Kidney (tissue), 14 donors: ENCODE results near the gene MAP3K13. TPM values are rescaled to one million over a fixed set of nuclear protein-coding genes. Genes with fewer than 3 reads are reported as not detected.

Source experiments
- DNase-seq, 5 donors: peaks; one replicate each; pipeline ENCODE4 v3.0.0-alpha.2; 2013 to 2020
- FAIRE-seq: peaks from 2 replicates; lab custom pipeline; 2012; peaks lifted over from hg19 to GRCh38; lab: Jason Lieb, UNC
- H3K27ac ChIP-seq, 2 donors: one replicate each; pipeline ENCODE4 v1.7.0; 2013; ENCODE audit warnings: low read depth in 2 of 2, low read length in 2 of 2, inconsistent platforms in 1 of 2
- H3K27me3 ChIP-seq: one replicate; pipeline ENCODE4 v1.7.1; 2013; ENCODE audit warnings: low read length, inconsistent platforms; ENCODE audit not compliant: control insufficient read depth, insufficient read depth
- H3K36me3 ChIP-seq, 3 donors: one replicate each; pipeline versions ENCODE4 v1.7.0 to v1.7.1; 2013; ENCODE audit warnings: low read length in 3 of 3, control low read depth in 1 of 3, inconsistent platforms in 1 of 3; ENCODE audit not compliant: insufficient read depth in 3 of 3, control insufficient read depth in 2 of 3
- H3K4me1 ChIP-seq, 3 donors: one replicate each; pipeline versions ENCODE4 v1.7.0 to v1.7.1; 2013; ENCODE audit warnings: low read length in 3 of 3, inconsistent platforms in 1 of 3, low read depth in 1 of 3; ENCODE audit not compliant: control insufficient read depth in 2 of 3, insufficient read depth in 2 of 3
- H3K4me3 ChIP-seq, 3 donors: one replicate each; pipeline versions ENCODE4 v1.7.0 to v1.8.1; 2013; ENCODE audit warnings: low read length in 3 of 3, control low read depth in 1 of 3, inconsistent platforms in 1 of 3
- H3K9ac ChIP-seq, 3 donors: one replicate each; pipeline versions ENCODE4 v1.7.0 to v1.7.1; 2013; ENCODE audit warnings: low read length in 3 of 3, control low read depth in 1 of 3, inconsistent platforms in 1 of 3
- H3K9me3 ChIP-seq, 3 donors: one replicate each; pipeline versions ENCODE4 v1.7.0 to v1.7.1; 2013; ENCODE audit warnings: low read length in 3 of 3, control low read depth in 1 of 3, inconsistent platforms in 1 of 3; ENCODE audit not compliant: control insufficient read depth in 2 of 3, insufficient read depth in 1 of 3
- intact Hi-C: fragments of 100-400 bp; cut with DNase I; formaldehyde crosslinking; loops from one replicate; pipeline ENCODE4 v1.11.1; 2022
- polyA plus RNA-seq: library from polyadenylated mRNA; stranded (reverse); fragments of 350-450 nt; fragmentation: Illumina TruSeq; extraction: RNeasy Lipid Tissue Mini Kit (QIAGEN cat#74804); gene quantifications from one replicate; pipeline ENCODE4 v1.2.3, GENCODE V29; 2014; ENCODE audit warnings: low read depth, low replicate concordance; ENCODE audit not compliant: insufficient read depth
- total RNA-seq: library from RNA; stranded (reverse); fragmentation: NEBNext Ultra II Directional; extraction: Animal tissue kit (Norgen Biotek cat#: 25700); gene quantifications from one replicate; pipeline ENCODE4 v1.2.1, GENCODE V29; 2021
- TF ChIP-seq, protein P1 (sequence below): IDR thresholded peaks from 3 replicates; pipeline ENCODE4 v1.5.1; 2012; ENCODE audit warnings: mild to moderate bottlenecking, moderate library complexity, borderline replicate concordance; ENCODE audit not compliant: insufficient read depth; ENCODE audit errors: extremely low read depth
- donor health status: control.
- donor health status: control.
- donor health status: control.
- donor health status: control.
- donor health status: control.
- donor health status: DM: yes; HTN: yes; CAD: no.
- donor health status: Normal renal cell carcinoma (clear cell type).

MAP3K13 gene
- total and polyA plus RNA-seq, 2 donors from 2014 or later: 33.0 to 44.1 TPM

DNA sequence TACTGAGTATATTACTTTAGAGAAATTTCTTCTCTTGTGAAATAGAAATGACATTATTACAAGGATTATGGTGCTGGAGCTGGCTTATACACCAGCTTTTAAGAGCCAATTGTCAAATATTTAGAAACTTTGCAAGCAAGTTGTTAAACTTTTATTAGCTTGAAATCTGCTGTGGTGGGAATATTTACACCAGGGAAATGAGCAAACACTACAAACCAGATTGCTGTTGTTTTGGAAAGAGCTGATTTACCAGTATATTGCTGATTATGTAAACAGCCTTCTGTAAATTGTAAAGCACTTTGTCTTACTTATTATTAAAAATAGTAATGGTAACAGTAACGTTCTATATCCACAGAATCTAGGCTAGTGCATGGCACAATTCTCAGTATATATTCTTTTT is 61.5 kb downstream of the MAP3K13 start:
- FAIRE-seq (no peak), DNase-seq (no peak)
- Histone ChIP-seq H3K36me3 (peaks cover 0 to 6% (median 0%) of the 10 kb centered on the region in 3 donors), H3K4me3 (no peak overlapping the region), H3K9ac (no peak overlapping the region), H3K9me3 (no peaks in the 10 kb centered on the region), H3K27me3 (no peaks in the 10 kb centered on the region), H3K27ac (no peak overlapping the region), H3K4me1 (no peaks in the 10 kb centered on the region)
- TF ChIP-seq, protein P1, sequence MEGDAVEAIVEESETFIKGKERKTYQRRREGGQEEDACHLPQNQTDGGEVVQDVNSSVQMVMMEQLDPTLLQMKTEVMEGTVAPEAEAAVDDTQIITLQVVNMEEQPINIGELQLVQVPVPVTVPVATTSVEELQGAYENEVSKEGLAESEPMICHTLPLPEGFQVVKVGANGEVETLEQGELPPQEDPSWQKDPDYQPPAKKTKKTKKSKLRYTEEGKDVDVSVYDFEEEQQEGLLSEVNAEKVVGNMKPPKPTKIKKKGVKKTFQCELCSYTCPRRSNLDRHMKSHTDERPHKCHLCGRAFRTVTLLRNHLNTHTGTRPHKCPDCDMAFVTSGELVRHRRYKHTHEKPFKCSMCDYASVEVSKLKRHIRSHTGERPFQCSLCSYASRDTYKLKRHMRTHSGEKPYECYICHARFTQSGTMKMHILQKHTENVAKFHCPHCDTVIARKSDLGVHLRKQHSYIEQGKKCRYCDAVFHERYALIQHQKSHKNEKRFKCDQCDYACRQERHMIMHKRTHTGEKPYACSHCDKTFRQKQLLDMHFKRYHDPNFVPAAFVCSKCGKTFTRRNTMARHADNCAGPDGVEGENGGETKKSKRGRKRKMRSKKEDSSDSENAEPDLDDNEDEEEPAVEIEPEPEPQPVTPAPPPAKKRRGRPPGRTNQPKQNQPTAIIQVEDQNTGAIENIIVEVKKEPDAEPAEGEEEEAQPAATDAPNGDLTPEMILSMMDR: no peak
- intact Hi-C loops: no loop called here

DNA sequence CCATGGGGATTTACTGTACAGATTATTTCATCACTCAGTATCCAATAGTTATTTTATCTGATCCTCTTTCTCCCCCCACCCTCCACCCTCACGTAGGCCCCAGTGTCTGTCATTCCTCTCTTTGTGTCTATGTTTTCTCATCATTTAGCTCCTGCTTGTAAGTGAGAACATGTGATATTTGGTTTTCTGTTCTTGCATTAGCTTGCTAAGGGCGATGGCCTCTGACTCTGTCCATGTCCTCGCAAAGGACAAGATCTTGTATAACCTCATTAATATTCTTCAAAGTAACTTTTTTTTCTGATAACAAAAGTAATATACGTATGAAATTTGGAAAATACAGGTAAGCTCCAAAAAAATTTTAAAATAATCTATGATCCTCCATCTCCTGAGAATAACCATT is 67.4 kb downstream of the MAP3K13 start:
- H3K4me3 ChIP-seq: no peak overlapping the region
- FAIRE-seq (no peak), DNase-seq (no peak)
- H3K27ac ChIP-seq: no peak overlapping the region
- no peaks in the 10 kb centered on the region for H3K9me3 ChIP-seq
- no peaks in the 10 kb centered on the region for H3K4me1 ChIP-seq
- intact Hi-C loops: no loop called here
- TF ChIP-seq, protein P1: no peak
- peaks cover 0 to 6% (median 0%) of the 10 kb centered on the region in 3 donors for H3K36me3 ChIP-seq
- no peak overlapping the region for H3K9ac ChIP-seq
- H3K27me3 ChIP-seq: no peaks in the 10 kb centered on the region

DNA sequence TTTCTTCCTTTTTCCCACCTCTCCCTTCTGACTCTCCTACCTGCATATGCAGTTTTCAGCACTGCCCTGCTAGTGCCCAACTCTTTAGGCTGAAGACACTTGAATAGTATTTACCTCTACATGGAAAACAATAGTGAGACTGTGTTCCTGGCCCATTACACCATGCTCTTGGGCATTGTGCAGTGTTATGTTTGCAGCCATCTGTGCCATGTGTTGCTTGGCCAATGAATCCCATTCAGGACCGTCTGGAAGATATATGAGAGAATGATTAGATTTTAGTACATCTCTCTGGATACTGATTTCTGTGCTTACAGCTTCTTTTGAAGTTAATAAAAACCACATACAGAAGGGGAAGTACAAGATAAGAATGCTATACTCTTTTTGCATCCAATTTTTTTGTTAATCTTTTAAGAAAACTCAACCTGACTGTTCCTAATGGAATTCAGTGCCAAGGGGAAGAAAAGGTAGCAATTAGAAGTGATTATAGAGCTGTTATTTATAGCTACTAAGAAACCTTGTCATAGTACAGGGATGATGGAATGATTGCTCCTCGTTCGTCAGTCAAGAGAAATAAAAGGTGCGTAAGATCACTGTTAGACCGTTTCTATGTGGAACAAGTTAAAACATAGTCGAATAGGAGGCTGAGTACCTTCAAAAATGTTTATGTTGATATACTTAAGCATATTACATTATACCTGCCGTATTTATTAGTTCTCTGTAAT is 77.0 kb downstream of the MAP3K13 start:
- no peaks in the 10 kb centered on the region for H3K4me1 ChIP-seq
- H3K27me3 ChIP-seq: no peaks in the 10 kb centered on the region
- H3K36me3 ChIP-seq: peaks cover 0 to 8% (median 0%) of the 10 kb centered on the region in 3 donors
- H3K27ac ChIP-seq: no peak overlapping the region
- DNase-seq (no peak), FAIRE-seq (no peak)
- intact Hi-C loops: no loop called here
- H3K4me3 ChIP-seq: no peak overlapping the region
- H3K9ac ChIP-seq: no peak overlapping the region
- TF ChIP-seq, protein P1: no peak
- no peaks in the 10 kb centered on the region for H3K9me3 ChIP-seq
